Right lobe of liver (tissue), 4 donors: ENCODE results near the gene ANKRD13B.

Source experiments
- POLR2A ChIP-seq: fragments of 450-650 bp; IDR thresholded peaks from one replicate; pipeline ENCODE4 v1.6.1; 2017; ENCODE audit warnings: antibody characterized with exemption, mild to moderate bottlenecking
- TF ChIP-seq, protein P1 (sequence below), 4 donors: fragments of 200-600 bp in 3 of 4; fragments of 450-650 bp in 1 of 4; IDR thresholded peaks; one replicate each; pipeline versions ENCODE4 v1.5.1 to v1.8.0; 2016 to 2022; ENCODE audit warnings: antibody characterized with exemption in 4 of 4, mild to moderate bottlenecking in 2 of 4
- donor health status: DM: no; HTN: no; CAD: no.
- donor health status: DM: no; HTN: no; CAD: no.
- donor health status: DM: no; HTN: yes; CAD: no.

DNA sequence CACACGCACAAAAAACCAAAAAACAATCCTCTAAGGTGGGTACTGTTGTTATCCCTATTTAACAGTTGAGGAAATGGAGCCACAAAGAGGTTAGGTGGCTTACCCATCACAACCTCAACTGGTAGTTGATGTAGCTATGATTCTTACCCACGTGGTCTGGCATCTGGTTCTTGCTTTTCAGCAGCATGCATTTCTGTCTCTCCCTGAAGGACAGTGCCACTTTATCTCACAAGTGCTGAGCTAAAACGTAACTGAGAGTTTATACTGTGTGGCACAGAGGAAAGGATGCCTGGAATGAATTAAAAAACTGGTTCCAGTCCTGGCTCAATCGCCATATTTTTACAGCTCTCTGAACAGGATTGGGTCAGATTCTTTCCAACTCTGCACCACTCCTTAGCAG lies 31.7 kb downstream of the ANKRD13B start:
- TF ChIP-seq, protein P1, sequence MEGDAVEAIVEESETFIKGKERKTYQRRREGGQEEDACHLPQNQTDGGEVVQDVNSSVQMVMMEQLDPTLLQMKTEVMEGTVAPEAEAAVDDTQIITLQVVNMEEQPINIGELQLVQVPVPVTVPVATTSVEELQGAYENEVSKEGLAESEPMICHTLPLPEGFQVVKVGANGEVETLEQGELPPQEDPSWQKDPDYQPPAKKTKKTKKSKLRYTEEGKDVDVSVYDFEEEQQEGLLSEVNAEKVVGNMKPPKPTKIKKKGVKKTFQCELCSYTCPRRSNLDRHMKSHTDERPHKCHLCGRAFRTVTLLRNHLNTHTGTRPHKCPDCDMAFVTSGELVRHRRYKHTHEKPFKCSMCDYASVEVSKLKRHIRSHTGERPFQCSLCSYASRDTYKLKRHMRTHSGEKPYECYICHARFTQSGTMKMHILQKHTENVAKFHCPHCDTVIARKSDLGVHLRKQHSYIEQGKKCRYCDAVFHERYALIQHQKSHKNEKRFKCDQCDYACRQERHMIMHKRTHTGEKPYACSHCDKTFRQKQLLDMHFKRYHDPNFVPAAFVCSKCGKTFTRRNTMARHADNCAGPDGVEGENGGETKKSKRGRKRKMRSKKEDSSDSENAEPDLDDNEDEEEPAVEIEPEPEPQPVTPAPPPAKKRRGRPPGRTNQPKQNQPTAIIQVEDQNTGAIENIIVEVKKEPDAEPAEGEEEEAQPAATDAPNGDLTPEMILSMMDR (IDR thresholded peaks at IDR 0.05) = no peak
- no peak for TF ChIP-seq POLR2A
